ENCODE measurements around the gene PITPNC1. TPM values are rescaled to one million over a fixed set of nuclear protein-coding genes. Genes with fewer than 3 reads are reported as not detected.
"Not testable (repeated sequence)": the region's sequence is repeated elsewhere in the genome, so short reads cannot be mapped to it uniquely, and the experiment has no call there.

PITPNC1 gene
- total RNA-seq, 1 experiment from 2014 or later: 20.8 TPM

- ATAC-seq: no peak
- Histone ChIP-seq H3K9me3 (ENCODE audit: control insufficient read depth, insufficient read depth, low read depth, low read length) (no peaks in the 10 kb centered on the region), H3K36me3 (ENCODE audit: control insufficient read depth, insufficient read depth, low read length) (no peaks in the 10 kb centered on the region), H3K27me3 (ENCODE audit: control insufficient read depth, insufficient read depth, low read length) (no peaks in the 10 kb centered on the region), H3K4me3 (ENCODE audit: low read depth in 2 of 2, low read length in 2 of 2) (no peak overlapping the region), H3K4me1 (ENCODE audit: control insufficient read depth, insufficient read depth, low read length) (no peaks in the 10 kb centered on the region), H3K27ac (ENCODE audit: low read length) (no peak overlapping the region)
- intact Hi-C loops (cut with micrococcal nuclease; ENCODE audit: unreplicated experiment): no loop called here
- in situ Hi-C loops (cut with HindIII; ENCODE audit: low pct_unique_long_range_greater_than_20kb, low sequenced_read_pairs): no loop called here
- TF ChIP-seq REST (IDR thresholded peaks at IDR 0.05; ENCODE audit: insufficient read depth in 1 of 2, low read depth in 2 of 2, low read length in 1 of 2): no peak
- TF ChIP-seq POLR2AphosphoS5 (IDR thresholded peaks at IDR 0.05; ENCODE audit: low read depth, low read length): no peak
- no peak for TF ChIP-seq TCF7L2 (IDR thresholded peaks at IDR 0.05; ENCODE audit: low read depth, low read length)
- TF ChIP-seq CTCF (IDR thresholded peaks at IDR 0.05): no peak
- TF ChIP-seq SIN3A (IDR thresholded peaks at IDR 0.05; ENCODE audit: borderline replicate concordance, insufficient read depth, low read depth, low read length): no peak
- DNase-seq (ENCODE audit: low read depth, low spot score): no peak
- BruUV-seq (replicated peaks): no TSS peak
- ChIA-PET POLR2A (interaction anchor here (0.6 kb wide), 1 partner anchor 52 kb away, joined by 6 read pairs; no protein-coding TSS in a partner anchor), CTCF (no interaction called here)
Measured at GRCh38 chr17:67648032-67648905, 271.2 kb downstream of the PITPNC1 start.

- BruUV-seq (replicated peaks); POLR2A ChIA-PET; ATAC-seq; DNase-seq (ENCODE audit: low read depth, low spot score); in situ Hi-C loops (cut with HindIII; ENCODE audit: low pct_unique_long_range_greater_than_20kb, low sequenced_read_pairs); intact Hi-C loops (cut with micrococcal nuclease; ENCODE audit: unreplicated experiment); H3K27me3 ChIP-seq (ENCODE audit: control insufficient read depth, insufficient read depth, low read length); CTCF ChIA-PET; H3K4me1 ChIP-seq (ENCODE audit: control insufficient read depth, insufficient read depth, low read length); H3K4me3 ChIP-seq (ENCODE audit: low read depth in 2 of 2, low read length in 2 of 2); H3K36me3 ChIP-seq (ENCODE audit: control insufficient read depth, insufficient read depth, low read length); H3K27ac ChIP-seq (ENCODE audit: low read length); H3K9me3 ChIP-seq (ENCODE audit: control insufficient read depth, insufficient read depth, low read depth, low read length): not testable (repeated sequence)
Measured at GRCh38 chr17:67648906-67649295, 271.8 kb downstream of the PITPNC1 start.

GRCh38 chr17:67649891-67650290 lies 272.8 kb downstream of the PITPNC1 start:
- no peak for TF ChIP-seq POLR2AphosphoS5 (IDR thresholded peaks at IDR 0.05; ENCODE audit: low read depth, low read length)
- TF ChIP-seq CTCF (IDR thresholded peaks at IDR 0.05): no peak
- TF ChIP-seq SIN3A (IDR thresholded peaks at IDR 0.05; ENCODE audit: borderline replicate concordance, insufficient read depth, low read depth, low read length): no peak
- TF ChIP-seq REST (IDR thresholded peaks at IDR 0.05; ENCODE audit: insufficient read depth in 1 of 2, low read depth in 2 of 2, low read length in 1 of 2): no peak
- TF ChIP-seq TCF7L2 (IDR thresholded peaks at IDR 0.05; ENCODE audit: low read depth, low read length): no peak
- BruUV-seq (replicated peaks): no TSS peak
- Histone ChIP-seq H3K27me3 (ENCODE audit: control insufficient read depth, insufficient read depth, low read length) (no peaks in the 10 kb centered on the region), H3K4me3 (ENCODE audit: low read depth in 2 of 2, low read length in 2 of 2) (no peak overlapping the region), H3K9me3 (ENCODE audit: control insufficient read depth, insufficient read depth, low read depth, low read length) (no peaks in the 10 kb centered on the region), H3K36me3 (ENCODE audit: control insufficient read depth, insufficient read depth, low read length) (0 out of 2 replicates have a peak, but pooled peaks cover 2% of the 10 kb centered on the region), H3K4me1 (ENCODE audit: control insufficient read depth, insufficient read depth, low read length) (no peaks in the 10 kb centered on the region), H3K27ac (ENCODE audit: low read length) (no peak overlapping the region)
- CTCF ChIA-PET: interaction anchor here (0.6 kb wide), 1 partner anchor 377 kb away, joined by 13 read pairs; no protein-coding TSS in a partner anchor
- in situ Hi-C loops (cut with HindIII; ENCODE audit: low pct_unique_long_range_greater_than_20kb, low sequenced_read_pairs): no loop called here
- ATAC-seq (no peak), DNase-seq (ENCODE audit: low read depth, low spot score) (no peak)
- intact Hi-C loops (cut with micrococcal nuclease; ENCODE audit: unreplicated experiment): no loop called here
- POLR2A ChIA-PET: interaction anchor here (0.7 kb wide), 1 partner anchor 56 kb away, joined by 12 read pairs; no protein-coding TSS in a partner anchor

Measured in Panc1 (cell line).